ENCODE results near the gene IGSF8. TPM values are rescaled to one million over a fixed set of nuclear protein-coding genes. Genes with fewer than 3 reads are reported as not detected.

Gene IGSF8
- total and polyA plus RNA-seq, 8 donors: 27.5 to 38.3 (median 31.7) TPM

DNA sequence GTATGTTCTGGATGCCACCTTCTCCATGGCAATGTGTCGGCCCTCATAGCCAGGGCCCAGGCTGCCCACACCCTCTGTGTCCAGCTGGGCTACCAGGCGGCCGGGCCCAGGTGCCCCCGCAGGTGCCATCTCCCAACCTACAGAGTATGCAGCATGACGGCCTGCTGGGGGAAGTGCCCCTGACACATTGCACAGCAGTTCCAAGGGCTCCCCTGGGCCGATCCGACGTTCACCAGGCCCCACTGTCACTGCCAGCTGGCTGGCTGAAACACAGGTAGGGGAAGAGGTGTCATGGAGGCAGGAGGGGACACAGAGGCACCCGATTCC, 5.4 kb downstream of the IGSF8 start:
- ATAC-seq (no peak), DNase-seq (no peak)
- peaks cover 0 to 47% of the 10 kb centered on the region in 2 donors for H3K36me3 ChIP-seq
- H3K4me3 ChIP-seq: no peak overlapping the region
- H3K27me3 ChIP-seq: no peaks in the 10 kb centered on the region
- TF ChIP-seq, protein P1, sequence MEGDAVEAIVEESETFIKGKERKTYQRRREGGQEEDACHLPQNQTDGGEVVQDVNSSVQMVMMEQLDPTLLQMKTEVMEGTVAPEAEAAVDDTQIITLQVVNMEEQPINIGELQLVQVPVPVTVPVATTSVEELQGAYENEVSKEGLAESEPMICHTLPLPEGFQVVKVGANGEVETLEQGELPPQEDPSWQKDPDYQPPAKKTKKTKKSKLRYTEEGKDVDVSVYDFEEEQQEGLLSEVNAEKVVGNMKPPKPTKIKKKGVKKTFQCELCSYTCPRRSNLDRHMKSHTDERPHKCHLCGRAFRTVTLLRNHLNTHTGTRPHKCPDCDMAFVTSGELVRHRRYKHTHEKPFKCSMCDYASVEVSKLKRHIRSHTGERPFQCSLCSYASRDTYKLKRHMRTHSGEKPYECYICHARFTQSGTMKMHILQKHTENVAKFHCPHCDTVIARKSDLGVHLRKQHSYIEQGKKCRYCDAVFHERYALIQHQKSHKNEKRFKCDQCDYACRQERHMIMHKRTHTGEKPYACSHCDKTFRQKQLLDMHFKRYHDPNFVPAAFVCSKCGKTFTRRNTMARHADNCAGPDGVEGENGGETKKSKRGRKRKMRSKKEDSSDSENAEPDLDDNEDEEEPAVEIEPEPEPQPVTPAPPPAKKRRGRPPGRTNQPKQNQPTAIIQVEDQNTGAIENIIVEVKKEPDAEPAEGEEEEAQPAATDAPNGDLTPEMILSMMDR (IDR thresholded peaks at IDR 0.05): no peak
- no peak overlapping the region for H3K27ac ChIP-seq
- no peaks in the 10 kb centered on the region for H3K9me3 ChIP-seq
- intact Hi-C loops (cut with DNase I): no loop called here
- H3K4me1 ChIP-seq: peaks cover 0 to 22% of the 10 kb centered on the region in 2 donors

DNA sequence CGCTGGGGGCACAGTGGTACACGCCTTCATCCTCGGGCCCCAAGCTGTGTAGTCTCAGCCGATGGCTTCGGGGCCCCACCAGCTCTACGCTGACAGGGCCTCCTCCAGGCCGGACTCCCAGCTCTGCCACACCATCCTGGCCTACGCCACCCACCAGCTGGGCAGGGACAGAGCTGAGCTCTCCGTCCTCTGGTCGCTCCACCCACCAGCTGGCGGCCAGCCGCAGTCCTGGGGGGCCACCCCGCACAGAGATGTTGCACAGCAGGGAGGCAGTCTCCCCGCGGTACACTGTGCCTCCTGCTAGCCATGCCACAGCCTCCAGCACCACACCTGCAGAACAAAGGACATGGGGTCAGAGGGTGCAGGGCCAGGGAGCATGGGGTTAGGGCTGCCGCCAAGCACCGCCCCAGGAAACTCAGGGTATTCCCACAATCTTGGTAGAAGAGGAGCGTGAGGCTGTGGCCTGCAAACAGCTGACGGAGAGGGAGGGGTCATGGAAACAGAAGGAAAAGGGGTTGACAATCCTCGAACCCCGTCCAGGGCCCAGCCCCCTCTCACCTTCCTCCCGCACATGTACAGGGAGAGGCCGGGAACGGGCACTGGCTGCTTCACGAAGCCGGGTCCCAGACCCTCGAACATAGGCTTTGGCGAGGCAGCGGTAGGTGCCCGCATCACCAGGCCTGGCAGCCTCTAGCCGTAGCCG, 5.9 kb downstream of the IGSF8 start:
- intact Hi-C loops (cut with DNase I): no loop called here

DNA sequence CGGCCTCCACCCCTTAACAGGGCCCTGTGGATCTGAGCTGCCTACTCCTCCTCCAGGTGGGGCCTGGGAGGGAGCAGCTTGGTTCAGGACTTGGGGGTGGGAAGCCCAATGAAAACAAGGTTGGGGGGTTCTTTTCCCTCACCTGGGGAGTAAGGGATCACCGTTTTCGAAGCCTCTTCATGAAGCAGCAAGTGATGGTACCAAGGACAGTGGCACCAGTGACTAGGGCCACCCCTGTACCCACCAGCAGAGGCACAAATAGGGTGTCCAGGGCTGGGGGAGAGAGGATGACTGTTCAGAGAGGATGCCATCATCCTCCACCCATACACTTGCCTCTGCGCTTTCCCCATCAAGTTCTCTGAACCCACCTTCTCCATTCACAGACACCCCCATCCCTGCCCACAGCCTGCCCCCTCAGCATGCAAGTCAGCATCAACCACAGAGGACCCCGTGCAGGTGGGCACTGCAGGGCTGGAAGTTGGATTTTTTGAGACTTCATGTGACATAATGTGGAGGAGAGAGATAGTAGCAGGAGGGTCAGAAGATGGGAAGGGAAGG, 6.7 kb downstream of the IGSF8 start:
- H3K9me3 ChIP-seq: no peaks in the 10 kb centered on the region
- H3K4me1 ChIP-seq: peaks cover 0 to 9% of the 10 kb centered on the region in 2 donors
- DNase-seq (no peak), ATAC-seq (no peak)
- H3K27ac ChIP-seq: no peak overlapping the region
- TF ChIP-seq, protein P1 (IDR thresholded peaks at IDR 0.05): no peak
- H3K36me3 ChIP-seq: peaks cover 0 to 47% of the 10 kb centered on the region in 2 donors
- intact Hi-C loops (cut with DNase I): no loop called here
- no peaks in the 10 kb centered on the region for H3K27me3 ChIP-seq
- no peak overlapping the region for H3K4me3 ChIP-seq

More for the DNA sequence above, 5.9 kb downstream of the IGSF8 start:
- TF ChIP-seq, protein P1 (IDR thresholded peaks at IDR 0.05): no peak
- H3K36me3 ChIP-seq: peaks cover 0 to 47% of the 10 kb centered on the region in 2 donors
- H3K4me1 ChIP-seq: peaks cover 0 to 17% of the 10 kb centered on the region in 2 donors
- ATAC-seq (no peak), DNase-seq (no peak)
- no peaks in the 10 kb centered on the region for H3K9me3 ChIP-seq
- H3K27ac ChIP-seq: no peak overlapping the region
- no peaks in the 10 kb centered on the region for H3K27me3 ChIP-seq
- H3K4me3 ChIP-seq: no peak overlapping the region

DNA sequence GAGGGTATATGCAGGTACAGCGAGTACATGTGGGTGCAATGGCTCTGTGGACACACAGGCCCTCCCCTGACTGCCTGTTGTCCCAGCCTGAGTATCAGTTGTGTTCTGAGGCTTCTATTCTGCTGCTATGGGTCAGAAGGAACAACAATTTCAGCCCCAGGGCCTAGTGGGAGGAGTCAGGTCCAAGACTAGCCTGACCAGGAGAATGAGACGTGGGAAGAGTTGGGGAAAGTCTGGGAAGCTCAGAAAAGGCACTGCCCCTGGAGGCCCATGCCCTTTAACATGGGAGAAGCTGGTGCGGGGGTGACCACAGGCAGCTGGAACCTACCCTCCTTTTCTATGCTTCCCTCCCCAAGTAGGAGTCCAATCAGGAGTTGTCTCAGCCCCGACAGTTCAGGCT, 7.7 kb downstream of the IGSF8 start:
- intact Hi-C loops (cut with DNase I): no loop called here
- peaks cover 0 to 47% of the 10 kb centered on the region in 2 donors for H3K36me3 ChIP-seq

DNA sequence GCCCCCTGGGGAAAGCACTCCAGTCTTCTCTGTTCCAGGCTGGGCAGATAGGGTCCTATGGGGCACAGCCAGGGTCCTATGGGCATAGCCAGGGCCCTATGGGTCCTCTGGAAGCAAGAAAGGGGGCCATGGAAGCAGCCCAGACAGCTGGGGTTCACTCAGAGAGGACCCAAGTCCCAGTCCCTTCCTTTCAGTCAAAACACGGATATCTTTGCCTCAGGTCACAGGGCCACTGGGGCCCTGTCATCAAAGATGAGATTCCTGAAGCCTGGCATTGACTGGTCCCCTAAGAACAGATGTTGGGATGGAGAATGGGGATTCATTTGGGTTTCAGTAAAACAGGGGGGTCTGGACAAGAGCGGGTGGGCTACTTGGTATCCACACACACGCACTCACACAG, 8.5 kb downstream of the IGSF8 start:
- peaks cover 0 to 47% of the 10 kb centered on the region in 2 donors for H3K36me3 ChIP-seq
- H3K4me1 ChIP-seq: no peaks in the 10 kb centered on the region
- no peak overlapping the region for H3K4me3 ChIP-seq
- intact Hi-C loops (cut with DNase I): no loop called here
- DNase-seq (no peak), ATAC-seq (no peak)
- no peaks in the 10 kb centered on the region for H3K27me3 ChIP-seq
- TF ChIP-seq, protein P1 (IDR thresholded peaks at IDR 0.05): no peak
- no peaks in the 10 kb centered on the region for H3K9me3 ChIP-seq
- no peak overlapping the region for H3K27ac ChIP-seq

More for the DNA sequence above, 7.7 kb downstream of the IGSF8 start:
- DNase-seq (no peak), ATAC-seq (no peak)
- no peak overlapping the region for H3K27ac ChIP-seq
- no peaks in the 10 kb centered on the region for H3K4me1 ChIP-seq
- TF ChIP-seq, protein P1 (IDR thresholded peaks at IDR 0.05): no peak
- H3K27me3 ChIP-seq: no peaks in the 10 kb centered on the region
- H3K4me3 ChIP-seq: no peak overlapping the region
- H3K9me3 ChIP-seq: no peaks in the 10 kb centered on the region

Measured in left lung (tissue), 10 donors.